Heart left ventricle (tissue), 16 donors: ENCODE data around the gene ASTN2. TPM values are rescaled to one million over a fixed set of nuclear protein-coding genes. Genes with fewer than 3 reads are reported as not detected.
A peak's percentile ranks its signal among the peaks of the same experiment; 100 is the strongest.

Experiments used
- ATAC-seq, 4 donors: fragments of 200-7000 bp; cut with Tn5 transposase; one replicate each; pipeline ENCODE4 v1.9.1; 2020 to 2022; ENCODE audit warnings: moderate library complexity in 4 of 4, mild to moderate bottlenecking in 3 of 4, moderate number of reproducible peaks in 1 of 4
- DNase-seq, 5 donors: peaks; one replicate each; pipeline ENCODE4 v3.0.0-alpha.2; 2020
- H3K27ac ChIP-seq, 12 donors: fragments of 200-600 bp; sonication (generic) in 4 of 12; one replicate each; pipeline versions ENCODE4 v1.5.0 to v1.8.0; 2016 to 2022; ENCODE audit warnings: mild to moderate bottlenecking in 2 of 12
- H3K27me3 ChIP-seq, 9 donors: fragments of 200-600 bp; sonication (generic) in 2 of 9; one replicate each; pipeline versions ENCODE4 v1.5.1 to v1.8.0; 2016 to 2022; ENCODE audit warnings: mild to moderate bottlenecking in 3 of 9
- H3K36me3 ChIP-seq, 9 donors: fragments of 200-600 bp; sonication (generic) in 2 of 9; one replicate each; pipeline versions ENCODE4 v1.5.0 to v1.8.0; 2018 to 2022; ENCODE audit warnings: mild to moderate bottlenecking in 2 of 9
- H3K4me1 ChIP-seq, 12 donors: fragments of 200-600 bp; sonication (generic) in 4 of 12; one replicate each; pipeline versions ENCODE4 v1.5.0 to v1.8.0; 2016 to 2022; ENCODE audit warnings: mild to moderate bottlenecking in 3 of 12
- H3K4me3 ChIP-seq, 12 donors: fragments of 200-600 bp; sonication (generic) in 4 of 12; one replicate each; pipeline versions ENCODE4 v1.5.0 to v1.8.0; 2017 to 2022; ENCODE audit warnings: mild to moderate bottlenecking in 9 of 12, moderate library complexity in 4 of 12
- H3K9me3 ChIP-seq, 12 donors: fragments of 200-600 bp; sonication (generic) in 4 of 12; one replicate each; pipeline versions ENCODE4 v1.5.0 to v1.8.0; 2016 to 2022; ENCODE audit warnings: mild to moderate bottlenecking in 1 of 12
- POLR2A ChIP-seq, 2 donors: fragments of 450-650 bp; IDR thresholded peaks; one replicate each; pipeline ENCODE4 v1.6.1; 2017; ENCODE audit warnings: antibody characterized with exemption in 2 of 2, mild to moderate bottlenecking in 2 of 2, moderate library complexity in 2 of 2
- WGBS, 4 donors: extraction: QIAGEN DNeasy Blood & Tissue Kit in 2 of 4; methylation state at CpG; one replicate each; pipeline versions ENCODE4 v1.1.5 to v1.1.7; 2013 to 2018; 5-methylcytosine and 5-hydroxymethylcytosine counted together
- intact Hi-C, 10 donors: fragments of 100-400 bp; cut with DNase I; formaldehyde crosslinking; loops; one replicate each; pipeline versions ENCODE4 v1.11.1 to v1.14.2; 2022
- polyA plus RNA-seq, 2 donors: library from polyadenylated mRNA; stranded (reverse); fragments of 200-250 nt; gene quantifications; one replicate each; pipeline ENCODE4 v1.2.3, GENCODE V29; 2013
- total RNA-seq, 9 donors: library from RNA; depleted of rRNA in 2 of 9; stranded (reverse); fragments of >200 nt in 2 of 9; fragmentation: NEBNext Ultra II Directional in 3 of 9; extraction: Animal tissue kit (Norgen Biotek cat#: 25700) in 3 of 9; gene quantifications; one replicate each; pipeline versions ENCODE4 v1.1.0 to v1.2.4, GENCODE V29; 2016 to 2023
- TF ChIP-seq, protein P1 (sequence below), 12 donors: fragments of 200-600 bp; sonication (generic) in 4 of 12; IDR thresholded peaks; one replicate each; pipeline versions ENCODE4 v1.5.0 to v1.8.0; 2018 to 2022; ENCODE audit warnings: antibody characterized with exemption in 12 of 12, mild to moderate bottlenecking in 5 of 12
- donor health status: ischemic (EF 13 %, LVEDD 7.1; RV severe dilation, severe dysfunction).
- donor health status: healthy with polysubstance abuse.
- donor health status: DM: no; HTN: yes; CAD: no.
- donor health status: DM: no; HTN: no; CAD: no.
- donor health status: ischemic (EF 25% LVEDD 6.9; RV normal size, moderate dysfunction).
- donor health status: ischemic (EF 25% LVEDD 5.7; RV mildly dilated, moderate dysfunction).
- donor health status: healthy.
- donor health status: DM: yes; HTN: yes; CAD: no.
- donor health status: ischemic (EF 35%, LVEDD 5.7; RV mildly dilated, moderate dysfunction).
- donor health status: nonischemic (EF 11% LVEDD 7.7; RV severe dilation, severe dysfunction).
- donor health status: DM: yes; HTN: yes; CAD: no.
- donor health status: PGD.
- donor health status: ischemic (EF 29% LVEDD 5.4; RV normal size, mild dysfunction).
- donor health status: nonischemic (EF 23%, LVEDD 6.1; RV moderate dilation, normal function).

ASTN2 gene
- total and polyA plus RNA-seq, 11 donors, result 2.5 to 6.0 (median 3.5) TPM

DNA sequence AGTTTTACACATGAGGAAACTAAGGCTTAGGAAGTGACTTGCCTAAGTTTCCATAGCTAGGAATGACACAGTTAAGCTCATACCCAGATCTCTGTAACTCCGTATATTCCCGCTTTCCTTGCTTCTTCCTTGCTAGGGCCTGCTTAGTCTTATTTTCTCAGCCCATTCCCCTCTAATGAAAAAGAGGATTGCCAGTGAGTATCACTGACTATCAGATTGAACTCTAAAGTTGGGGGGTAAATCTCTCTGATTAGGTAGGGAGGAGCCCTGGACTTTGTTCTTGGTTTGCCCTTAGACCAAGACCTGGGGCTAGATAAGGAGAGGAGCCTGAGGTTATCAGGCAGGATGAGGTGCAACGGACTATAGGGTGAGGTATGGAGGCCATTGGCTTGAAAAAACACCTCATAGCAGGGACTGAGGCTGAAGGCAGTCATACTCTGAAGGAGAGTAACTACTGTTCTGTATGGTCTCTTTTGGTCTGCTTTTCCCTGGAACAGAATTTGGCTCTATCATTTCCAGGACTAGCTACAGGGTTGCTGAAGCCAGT lies 725.3 kb downstream of the ASTN2 start:
- no peak for ATAC-seq
- Histone ChIP-seq H3K27ac (no peak overlapping the region), H3K27me3 (no peaks in the 10 kb centered on the region), H3K4me3 (no peak overlapping the region), H3K9me3 (no peaks in the 10 kb centered on the region), H3K4me1 (peaks cover 0 to 53% (median 28%) of the 10 kb centered on the region in 12 donors), H3K36me3 (no peaks in the 10 kb centered on the region)
- TF ChIP-seq POLR2A (IDR thresholded peaks at IDR 0.05), result no peak
- WGBS, 4 donors, result 88 to 93% (median 89%) methylated on average over 3 of the region's 3 CpGs
- no peak for DNase-seq
- intact Hi-C loops, result no loop called here

DNA sequence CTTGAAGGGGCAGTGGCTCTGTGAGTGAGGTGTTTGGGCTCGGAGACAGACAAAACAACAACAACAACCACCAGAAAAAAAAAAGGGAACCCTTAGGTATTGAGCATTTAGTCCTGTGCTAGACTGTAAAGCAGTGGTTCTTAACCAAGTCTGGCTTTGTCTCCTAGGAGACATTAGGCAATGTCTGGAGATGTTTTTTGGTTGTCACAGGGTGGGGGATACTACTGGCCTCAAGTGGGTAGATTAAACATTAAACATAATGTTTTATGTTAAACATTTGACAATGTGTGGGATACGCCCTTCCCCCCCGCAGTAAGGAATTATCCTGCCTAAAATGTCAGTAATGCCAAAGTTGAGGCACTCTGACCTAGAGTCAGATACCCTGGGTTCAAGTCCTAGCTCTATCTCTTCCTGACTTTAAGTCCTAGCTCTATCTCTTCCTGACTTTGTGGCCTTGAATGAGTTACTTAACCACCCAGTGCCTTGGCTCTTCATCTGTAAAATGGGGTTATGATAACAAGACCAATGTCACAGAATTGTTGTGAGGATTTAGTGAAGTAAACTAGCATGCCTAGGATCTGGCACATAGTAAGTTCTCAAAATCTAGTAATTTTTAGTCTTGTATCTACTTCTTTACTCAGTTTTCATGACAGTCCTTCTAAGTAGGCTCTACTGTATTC lies 725.9 kb downstream of the ASTN2 start:
- Histone ChIP-seq H3K36me3 (no peaks in the 10 kb centered on the region), H3K27ac (no peak overlapping the region), H3K4me3 (peak overlapping the region in 3 of 12 donors; percentile 76 to 89 (median 79)), H3K27me3 (no peaks in the 10 kb centered on the region), H3K9me3 (no peaks in the 10 kb centered on the region), H3K4me1 (peaks cover 0 to 48% (median 27%) of the 10 kb centered on the region in 12 donors)
- WGBS, 4 donors, result 89 to 95% (median 94%) methylated on average over 3 of the region's 3 CpGs
- ATAC-seq (no peak), DNase-seq (no peak)
- intact Hi-C loops, result no loop called here
- no peak for TF ChIP-seq POLR2A (IDR thresholded peaks at IDR 0.05)
- TF ChIP-seq, protein P1, sequence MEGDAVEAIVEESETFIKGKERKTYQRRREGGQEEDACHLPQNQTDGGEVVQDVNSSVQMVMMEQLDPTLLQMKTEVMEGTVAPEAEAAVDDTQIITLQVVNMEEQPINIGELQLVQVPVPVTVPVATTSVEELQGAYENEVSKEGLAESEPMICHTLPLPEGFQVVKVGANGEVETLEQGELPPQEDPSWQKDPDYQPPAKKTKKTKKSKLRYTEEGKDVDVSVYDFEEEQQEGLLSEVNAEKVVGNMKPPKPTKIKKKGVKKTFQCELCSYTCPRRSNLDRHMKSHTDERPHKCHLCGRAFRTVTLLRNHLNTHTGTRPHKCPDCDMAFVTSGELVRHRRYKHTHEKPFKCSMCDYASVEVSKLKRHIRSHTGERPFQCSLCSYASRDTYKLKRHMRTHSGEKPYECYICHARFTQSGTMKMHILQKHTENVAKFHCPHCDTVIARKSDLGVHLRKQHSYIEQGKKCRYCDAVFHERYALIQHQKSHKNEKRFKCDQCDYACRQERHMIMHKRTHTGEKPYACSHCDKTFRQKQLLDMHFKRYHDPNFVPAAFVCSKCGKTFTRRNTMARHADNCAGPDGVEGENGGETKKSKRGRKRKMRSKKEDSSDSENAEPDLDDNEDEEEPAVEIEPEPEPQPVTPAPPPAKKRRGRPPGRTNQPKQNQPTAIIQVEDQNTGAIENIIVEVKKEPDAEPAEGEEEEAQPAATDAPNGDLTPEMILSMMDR (IDR thresholded peaks at IDR 0.05), result no peak

DNA sequence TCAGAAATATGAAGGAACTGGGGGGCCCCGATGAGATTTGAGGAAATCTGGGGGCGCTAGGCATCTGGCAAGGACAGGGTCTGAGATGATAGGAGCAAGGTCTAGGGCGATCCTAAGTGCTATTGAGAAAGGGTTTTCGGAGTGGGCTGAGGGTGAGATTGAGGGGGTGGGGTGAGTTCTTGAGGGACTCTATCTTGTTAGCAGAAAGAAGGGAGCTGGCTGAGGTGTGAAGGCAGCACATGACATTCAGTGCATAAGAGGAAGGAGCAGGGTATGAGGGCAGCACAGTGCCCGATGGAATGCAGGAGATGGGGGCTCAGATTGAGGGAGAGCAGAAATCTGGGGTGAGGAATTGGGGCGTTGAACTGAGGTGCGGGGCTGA lies 727.1 kb downstream of the ASTN2 start:
- H3K27ac ChIP-seq, result peak overlapping the region in 8 of 12 donors; percentile 73 to 88 (median 80)
- H3K36me3 ChIP-seq, result no peaks in the 10 kb centered on the region
- 16 to 24% (median 19%) methylated on average over 7 of the region's 7 CpGs for WGBS, 4 donors
- peaks cover 0 to 9% (median 0%) of the 10 kb centered on the region in 12 donors for H3K9me3 ChIP-seq
- peak overlapping the region; percentile 56 to 89 (median 77) for H3K4me3 ChIP-seq
- H3K4me1 ChIP-seq, result peaks cover 0 to 42% (median 21%) of the 10 kb centered on the region in 12 donors
- TF ChIP-seq, protein P1 (IDR thresholded peaks at IDR 0.05), result no peak
- no peak for TF ChIP-seq POLR2A (IDR thresholded peaks at IDR 0.05)
- intact Hi-C loops, result no loop called here
- no peaks in the 10 kb centered on the region for H3K27me3 ChIP-seq
- ATAC-seq, result peak in 3 of 4 donors; percentile 4 to 15 (median 12)
- no peak for DNase-seq

DNA sequence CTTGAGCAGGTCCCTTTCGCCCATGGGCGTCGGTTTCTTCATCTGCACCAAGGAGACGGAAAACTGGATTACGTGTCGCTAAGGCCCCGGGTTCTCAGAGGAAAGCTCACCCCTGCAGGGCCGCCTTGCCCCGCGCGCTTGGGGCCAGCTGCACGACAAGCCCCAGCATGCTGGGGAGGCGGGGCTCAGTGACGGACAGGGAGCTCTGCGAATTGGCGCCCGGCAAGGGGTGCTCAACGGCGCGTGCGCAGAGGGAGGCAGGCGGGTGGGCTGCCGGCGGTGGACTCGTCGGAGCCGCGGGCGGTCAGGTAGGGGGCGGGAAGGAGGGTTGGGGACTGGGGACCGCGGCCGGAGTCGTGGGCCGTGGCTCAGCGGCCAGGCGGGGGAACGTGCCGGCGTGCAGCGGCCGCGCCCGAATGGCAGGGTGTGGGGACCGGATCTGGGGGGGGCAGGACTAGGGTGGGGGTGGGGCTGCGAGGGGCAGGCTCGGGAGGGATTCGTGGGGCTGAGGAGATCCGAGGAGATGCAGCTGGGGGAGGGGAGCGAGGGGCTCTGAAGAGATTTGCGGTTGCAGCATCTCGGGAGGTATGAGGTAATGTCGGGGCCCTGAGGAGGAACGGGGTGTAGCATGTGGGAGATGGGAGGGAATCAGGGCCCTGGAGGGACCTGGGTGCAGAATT lies 727.6 kb downstream of the ASTN2 start, which contains the start of gene TRIM32:
Gene TRIM32 (plus strand): TSS at position 232 of the 680 bp plus-strand sequence. CDS start 10,438 bp downstream, outside the sequence.
- Histone ChIP-seq H3K4me1 (peaks cover 0 to 37% (median 20%) of the 10 kb centered on the region in 12 donors), H3K4me3 (peak within 1 kb of the TSS; percentile 56 to 89 (median 77)), H3K27me3 (no peaks in the 10 kb centered on the region), H3K36me3 (no peaks in the 10 kb centered on the region), H3K9me3 (peaks cover 0 to 10% (median 0%) of the 10 kb centered on the region in 12 donors), H3K27ac (peak within 1 kb of the TSS; percentile 39 to 88 (median 78))
- peak; percentile 93 to 96 (median 93) for DNase-seq
- peak; percentile 97 to 99 (median 99) for ATAC-seq
- intact Hi-C loops, result no loop called here
- TF ChIP-seq, protein P1 (IDR thresholded peaks at IDR 0.05), result no peak
- TF ChIP-seq POLR2A (IDR thresholded peaks at IDR 0.05), result peak in 1 of 2 donors; percentile 66
- 0 to 1% (median 1%) methylated on average over 38 to 54 of the region's 54 CpGs for WGBS, 4 donors
